IPS DF 19.7 (cell line): Measurements from ENCODE around the gene PCDH9.

ENCODE experiments used
- DNase-seq: peaks from one replicate; pipeline ENCODE4 v3.0.0-alpha.2; 2013; ENCODE audit warnings: low read depth, low spot score

PCDH9 gene

GRCh38 chr13:67156723-67157060 is 73.4 kb downstream of the PCDH9 start:
- DNase-seq = no peak

- DNase-seq = no peak
These were observed 74.0 kb downstream of the PCDH9 start for GRCh38 chr13:67155898-67156722.

GRCh38 chr13:67152085-67152484 is 78.1 kb downstream of the PCDH9 start:
- DNase-seq = no peak

GRCh38 chr13:67151652-67152051 is 78.5 kb downstream of the PCDH9 start:
- no peak for DNase-seq

GRCh38 chr13:67150608-67151007 is 79.5 kb downstream of the PCDH9 start:
- no peak for DNase-seq

GRCh38 chr13:67148161-67148571 is 82.0 kb downstream of the PCDH9 start:
- no peak for DNase-seq

GRCh38 chr13:67147342-67148133 is 82.6 kb downstream of the PCDH9 start:
- DNase-seq = no peak

- no peak for DNase-seq
These were observed 83.5 kb downstream of the PCDH9 start for GRCh38 chr13:67146523-67147130.

GRCh38 chr13:67145950-67146349 is 84.2 kb downstream of the PCDH9 start:
- no peak for DNase-seq

- DNase-seq = no peak
These were observed 86.5 kb downstream of the PCDH9 start for GRCh38 chr13:67143544-67144115.

GRCh38 chr13:67140006-67140405 is 90.1 kb downstream of the PCDH9 start:
- DNase-seq = no peak

- DNase-seq = no peak
These were observed 90.6 kb downstream of the PCDH9 start for GRCh38 chr13:67139551-67139950.

GRCh38 chr13:67138970-67139369 is 91.2 kb downstream of the PCDH9 start:
- DNase-seq = no peak

- DNase-seq = no peak
These were observed 92.9 kb downstream of the PCDH9 start for GRCh38 chr13:67137044-67137735.

GRCh38 chr13:67136157-67136556 is 94.0 kb downstream of the PCDH9 start:
- no peak for DNase-seq

- DNase-seq = no peak
These were observed 94.8 kb downstream of the PCDH9 start for GRCh38 chr13:67135356-67135755.

- no peak for DNase-seq
These were observed 95.6 kb downstream of the PCDH9 start for GRCh38 chr13:67134417-67135129.

- no peak for DNase-seq
These were observed 96.7 kb downstream of the PCDH9 start for GRCh38 chr13:67133476-67133875.

- DNase-seq = no peak
These were observed 98.7 kb downstream of the PCDH9 start for GRCh38 chr13:67131393-67131792.

GRCh38 chr13:67130444-67130843 is 99.7 kb downstream of the PCDH9 start:
- DNase-seq = no peak

GRCh38 chr13:67128136-67128535 is 102.0 kb downstream of the PCDH9 start:
- DNase-seq = no peak
